ENCODE results near the gene OPTN.

GRCh38 chr10:13051126-13051694 is 48.8 kb upstream of the OPTN start:
- TF ChIP-seq POLR2AphosphoS5 (IDR thresholded peaks at IDR 0.05; ENCODE audit: low read depth, low read length): no peak
- no peak for TF ChIP-seq SIN3A (IDR thresholded peaks at IDR 0.05; ENCODE audit: borderline replicate concordance, insufficient read depth, low read length)
- no peak for TF ChIP-seq TAF1 (IDR thresholded peaks at IDR 0.05; ENCODE audit: borderline replicate concordance, insufficient read depth, low read length)
- no peak for TF ChIP-seq REST (IDR thresholded peaks at IDR 0.05; ENCODE audit: insufficient read depth in 1 of 2, low read depth in 2 of 2, low read length in 2 of 2)
- no peak for TF ChIP-seq FOXP2 (optimal IDR thresholded peaks at IDR 0.05; ENCODE audit: borderline replicate concordance, extremely low read depth, extremely low read length, insufficient read depth)
